ENCODE results near the gene TREML4.
A peak's percentile ranks its signal among the peaks of the same experiment; 100 is the strongest.
"Not testable (repeated sequence)": the region's sequence is repeated elsewhere in the genome, so short reads cannot be mapped to it uniquely, and the experiment has no call there.

The TREML4 gene, protein sequence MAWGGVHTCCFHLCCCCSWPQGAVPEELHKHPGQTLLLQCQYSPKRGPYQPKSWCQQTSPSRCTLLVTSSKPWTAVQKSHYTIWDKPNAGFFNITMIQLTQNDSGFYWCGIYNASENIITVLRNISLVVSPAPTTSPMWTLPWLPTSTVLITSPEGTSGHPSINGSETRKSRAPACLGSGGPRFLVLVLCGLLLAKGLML

DNA sequence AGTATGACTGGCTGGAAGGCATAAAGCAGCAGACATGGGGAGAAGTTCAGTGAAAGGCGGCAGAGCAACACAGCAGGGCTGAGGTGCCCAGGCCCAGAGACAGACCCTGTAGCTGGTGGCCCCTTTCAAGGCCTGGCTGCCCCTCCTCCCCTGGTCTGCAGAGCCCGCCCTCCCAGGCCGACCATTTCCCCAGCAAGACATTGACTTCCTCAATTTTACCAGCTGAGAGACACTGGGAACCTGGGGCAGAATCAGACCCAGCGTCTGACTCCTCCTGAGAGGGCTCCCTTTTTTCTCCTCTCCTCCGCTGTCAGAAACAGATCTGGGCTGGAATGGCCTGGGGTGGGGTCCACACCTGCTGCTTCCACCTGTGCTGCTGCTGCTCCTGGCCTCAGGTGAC, at the start of gene TREML4:
Gene TREML4 (plus strand): TSS at position 254 of the 400 bp plus-strand sequence. CDS start 79 bp downstream, at position 333.
- DNase-seq: no peak

DNA sequence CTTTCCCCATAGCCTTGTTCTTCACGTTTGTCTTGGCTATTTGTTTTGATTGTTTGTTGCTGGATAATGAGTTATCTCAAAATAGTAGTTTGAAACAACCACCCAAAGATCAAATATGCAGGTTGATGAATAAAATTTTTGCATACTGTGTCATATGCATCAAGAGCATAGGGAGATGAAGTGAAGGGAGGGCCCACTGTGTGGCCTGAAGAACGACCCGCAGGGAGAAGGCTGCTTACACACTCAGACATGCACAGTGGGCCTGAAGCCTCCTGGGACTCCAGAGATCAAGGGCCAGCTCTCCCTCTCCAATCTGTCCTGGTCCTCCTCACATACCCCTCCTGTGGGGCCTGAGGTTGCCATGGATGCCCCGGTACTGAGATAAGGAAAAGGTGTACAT, 49.0 kb upstream of the TREML4 start:
- DNase-seq: no peak

DNA sequence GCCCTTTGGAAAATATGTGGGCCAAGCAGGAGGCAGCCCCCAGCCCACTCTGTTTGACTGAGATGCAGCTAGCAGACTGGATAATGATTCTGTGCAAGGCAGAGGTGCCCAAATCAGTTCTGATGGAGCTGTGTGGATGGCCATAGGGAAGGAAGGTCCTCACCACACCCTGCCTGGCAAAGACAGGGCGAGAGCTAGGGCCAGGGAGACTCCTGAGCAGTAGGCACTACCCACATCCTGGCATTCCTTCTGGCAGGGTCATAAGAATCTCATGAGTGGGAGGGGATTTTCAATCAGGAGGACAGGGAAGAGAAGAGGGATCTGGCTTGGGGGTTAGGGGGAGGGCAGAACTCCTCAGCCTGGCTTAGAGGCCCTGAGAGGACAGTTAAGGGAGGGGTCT, 46.6 kb upstream of the TREML4 start:
- DNase-seq: peak; percentile 74

- peak; percentile 87 for DNase-seq
These were observed 45.8 kb upstream of the TREML4 start for GRCh38 chr6:41182069-41183034.

- DNase-seq: no peak
These were observed 43.4 kb upstream of the TREML4 start for GRCh38 chr6:41184761-41185160.

GRCh38 chr6:41186031-41186562, 42.1 kb upstream of the TREML4 start:
- DNase-seq: no peak

- no peak for DNase-seq
These were observed 39.9 kb upstream of the TREML4 start for GRCh38 chr6:41187924-41188886.

DNA sequence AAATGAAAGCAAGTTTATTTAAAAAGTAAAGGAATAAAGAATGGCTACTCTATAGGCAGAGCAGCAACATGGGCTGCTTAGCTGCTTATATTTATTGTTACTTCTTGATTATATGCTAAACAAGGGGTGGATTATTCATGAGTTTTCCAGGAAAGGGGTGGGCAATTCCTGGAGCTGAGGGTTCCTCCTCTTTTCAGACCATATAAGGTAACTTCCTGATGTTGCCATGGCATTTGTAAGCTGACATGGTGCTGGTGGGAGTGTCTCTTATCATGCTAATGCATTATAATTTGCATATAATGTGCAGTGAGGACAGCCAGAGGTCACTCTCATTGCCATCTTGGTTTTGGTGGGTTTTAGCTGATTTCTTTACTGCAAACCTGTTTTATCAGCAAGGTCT, 39.1 kb upstream of the TREML4 start:
- not testable (repeated sequence) for DNase-seq

DNA sequence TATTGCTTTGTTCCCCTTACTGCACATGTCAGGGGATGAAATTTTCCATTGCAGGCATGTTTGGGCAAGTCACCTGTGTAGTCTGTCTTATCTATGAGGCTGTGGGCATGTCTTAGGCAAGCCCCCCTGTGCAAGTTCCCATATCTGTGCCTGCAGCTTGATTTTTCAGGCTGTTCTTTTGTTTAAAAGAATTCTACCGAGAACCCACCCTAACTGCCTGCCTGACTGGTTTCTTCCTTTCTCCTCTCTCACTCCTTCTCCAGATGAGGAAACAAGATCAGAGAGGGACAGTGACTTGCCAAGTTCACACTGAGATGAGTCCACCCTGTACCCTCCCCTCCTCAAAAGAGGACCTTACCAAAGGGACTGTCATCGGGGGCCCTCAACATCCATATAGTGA, 38.2 kb upstream of the TREML4 start:
- no peak for DNase-seq

DNA sequence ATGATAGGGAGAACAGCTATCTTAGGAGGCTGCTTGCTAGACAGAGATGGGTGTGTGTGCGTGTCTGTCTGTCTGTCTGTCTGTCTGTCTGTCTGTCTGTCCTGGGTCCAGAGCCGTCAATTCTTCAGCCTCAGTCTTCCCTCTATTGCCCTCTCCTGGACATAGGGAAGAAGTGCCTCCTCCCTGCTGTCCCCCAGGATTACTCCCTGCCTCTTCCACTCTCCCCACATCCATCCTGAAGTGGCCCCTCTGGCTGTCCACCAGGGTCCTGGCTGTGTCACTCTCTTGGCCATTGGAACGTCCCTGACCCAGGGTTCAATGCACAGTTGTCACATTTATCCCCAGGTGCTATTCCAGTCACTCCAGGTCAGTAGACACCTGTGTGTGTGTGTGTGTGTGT, 37.4 kb upstream of the TREML4 start:
- no peak for DNase-seq

DNA sequence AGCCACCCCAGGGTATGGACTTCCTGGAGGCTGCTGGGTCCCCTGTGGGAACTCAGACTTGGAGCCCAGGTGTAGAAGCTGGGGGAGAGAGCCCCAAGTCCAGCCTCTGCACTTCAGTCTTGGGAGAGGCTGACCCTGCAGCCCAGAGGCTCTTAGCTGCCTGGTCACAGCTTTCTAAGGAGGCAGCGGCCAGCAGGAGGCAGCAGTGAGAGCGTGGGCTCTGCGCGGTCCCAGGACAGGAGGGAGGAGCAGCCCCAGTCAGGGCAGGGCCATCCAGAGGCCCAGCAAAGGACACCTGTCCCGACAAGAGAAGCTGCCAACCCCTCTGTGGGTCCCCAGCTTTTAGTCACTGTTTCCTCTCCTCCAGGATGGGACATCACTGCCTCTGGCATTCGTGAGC, 36.6 kb upstream of the TREML4 start:
- no peak for DNase-seq

GRCh38 chr6:41193171-41193734, 34.9 kb upstream of the TREML4 start:
- DNase-seq: no peak

DNA sequence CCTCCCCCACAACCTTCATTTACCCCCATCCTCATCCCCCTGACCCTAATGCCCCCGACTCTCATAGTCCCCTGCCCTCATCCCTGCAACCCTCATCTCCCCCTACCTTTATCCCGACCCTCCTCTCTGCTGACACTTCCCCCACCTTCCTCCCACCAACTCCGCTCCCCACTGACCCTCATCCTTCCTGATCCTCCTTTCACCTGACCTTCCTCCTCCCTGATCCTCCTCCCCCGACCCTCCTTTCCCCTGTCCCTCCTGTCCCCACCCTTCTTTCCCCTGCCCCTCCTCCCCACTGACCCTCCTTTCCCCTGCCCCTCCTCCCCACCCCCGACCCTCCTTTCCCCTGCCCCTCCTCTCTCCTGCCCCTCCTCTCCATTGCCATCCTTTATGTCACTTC, 34.3 kb upstream of the TREML4 start:
- no peak for DNase-seq

DNA sequence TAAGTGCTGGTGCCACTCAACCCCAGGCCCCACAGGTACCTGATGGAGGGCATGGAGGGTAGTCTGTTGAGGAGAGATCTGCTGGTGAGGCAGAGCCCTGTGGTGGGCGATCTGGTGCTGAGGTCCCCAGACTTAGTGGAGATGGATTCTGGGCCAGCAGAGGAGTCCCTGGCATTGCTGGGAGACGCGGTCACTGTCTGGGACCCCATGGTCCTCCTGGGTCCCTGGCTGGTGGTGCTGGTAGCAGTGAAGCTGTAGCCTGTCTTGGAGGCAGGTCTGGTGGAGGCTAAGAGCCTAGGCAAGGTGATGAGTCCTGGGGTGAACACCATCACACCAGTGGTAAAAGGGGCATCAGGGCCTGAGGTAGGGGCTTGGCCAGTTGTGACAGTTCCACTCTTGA, 33.8 kb upstream of the TREML4 start:
- no peak for DNase-seq

DNA sequence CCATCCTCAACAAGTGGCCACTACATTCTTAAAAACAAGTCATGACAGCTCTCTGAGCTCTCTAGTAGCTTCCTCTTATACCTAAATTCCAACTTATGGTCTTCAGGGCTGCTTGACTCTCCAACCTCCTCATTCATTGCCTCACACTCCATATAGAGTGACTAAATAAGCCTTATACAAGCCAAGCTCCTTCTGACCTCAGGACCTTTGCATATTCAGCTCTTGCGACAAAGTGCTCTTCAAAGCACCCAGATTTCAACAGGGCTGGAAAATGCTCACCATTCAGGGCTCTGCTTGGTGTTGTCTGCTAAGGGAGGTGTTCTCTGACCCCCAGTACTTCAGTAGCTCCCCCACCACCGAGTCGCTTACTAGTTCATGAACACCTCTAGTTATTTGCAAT, 30.9 kb upstream of the TREML4 start:
- DNase-seq: no peak

DNA sequence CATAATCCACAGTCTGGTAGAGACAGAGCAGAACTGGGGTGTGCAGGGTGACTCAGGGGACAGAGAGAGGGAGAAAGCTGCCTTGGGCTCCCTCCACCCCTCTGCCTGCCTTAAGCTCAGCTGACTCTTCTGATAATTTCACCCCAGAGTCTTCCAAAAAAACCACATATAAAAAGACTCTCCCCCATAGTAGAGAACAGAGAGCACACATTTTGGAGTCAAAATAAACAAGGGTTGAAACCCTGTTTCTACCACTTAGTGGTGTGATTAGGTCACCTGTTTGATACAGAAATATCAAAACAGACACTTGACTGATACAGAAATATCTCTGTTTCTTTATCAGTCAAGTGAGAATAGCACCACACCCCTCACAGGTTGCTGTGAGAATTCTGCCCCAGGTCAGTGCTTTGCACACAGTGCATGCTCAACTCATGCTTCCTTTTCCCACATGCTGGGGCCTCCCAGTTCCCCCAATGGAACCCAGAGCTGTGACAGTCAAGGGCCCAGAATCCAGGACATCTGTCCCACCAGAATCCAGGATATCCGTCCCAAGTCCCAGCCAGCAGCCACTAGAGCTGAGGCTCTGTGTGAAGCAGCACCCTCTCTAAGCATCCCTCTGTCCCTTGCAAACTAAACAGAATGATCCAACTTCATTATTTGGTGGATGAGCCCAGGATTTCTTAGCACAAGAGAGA, 28.4 kb upstream of the TREML4 start:
- no peak for DNase-seq

DNA sequence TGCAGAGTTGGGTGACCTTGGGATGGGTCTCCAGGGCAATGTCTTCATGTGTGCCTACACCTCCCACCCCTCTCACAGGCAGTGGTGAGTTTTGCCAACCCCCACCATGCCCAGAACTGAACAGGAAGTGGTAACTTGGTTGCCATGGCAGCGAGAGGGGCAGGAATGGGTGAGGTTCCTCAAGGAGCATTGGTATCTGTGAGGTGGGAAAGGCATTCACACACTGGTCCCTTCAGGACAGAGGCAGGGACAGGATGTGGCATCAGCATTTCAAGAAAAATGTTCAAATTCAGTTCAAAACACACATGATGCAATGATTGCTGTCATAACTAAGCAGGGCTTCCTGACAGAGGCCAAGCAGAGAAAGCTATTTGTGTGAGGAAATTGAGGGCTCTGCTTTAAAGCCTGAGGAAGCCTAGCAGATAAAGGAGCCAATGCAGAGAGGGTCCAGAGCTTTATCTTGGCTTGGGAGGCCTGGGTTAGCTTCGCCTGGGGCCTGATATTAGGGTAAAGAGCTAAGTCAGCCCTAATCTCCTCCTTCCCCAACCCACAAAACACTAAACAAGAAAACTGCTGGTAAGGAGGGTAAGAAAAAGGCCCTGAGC, 27.8 kb upstream of the TREML4 start:
- no peak for DNase-seq

DNA sequence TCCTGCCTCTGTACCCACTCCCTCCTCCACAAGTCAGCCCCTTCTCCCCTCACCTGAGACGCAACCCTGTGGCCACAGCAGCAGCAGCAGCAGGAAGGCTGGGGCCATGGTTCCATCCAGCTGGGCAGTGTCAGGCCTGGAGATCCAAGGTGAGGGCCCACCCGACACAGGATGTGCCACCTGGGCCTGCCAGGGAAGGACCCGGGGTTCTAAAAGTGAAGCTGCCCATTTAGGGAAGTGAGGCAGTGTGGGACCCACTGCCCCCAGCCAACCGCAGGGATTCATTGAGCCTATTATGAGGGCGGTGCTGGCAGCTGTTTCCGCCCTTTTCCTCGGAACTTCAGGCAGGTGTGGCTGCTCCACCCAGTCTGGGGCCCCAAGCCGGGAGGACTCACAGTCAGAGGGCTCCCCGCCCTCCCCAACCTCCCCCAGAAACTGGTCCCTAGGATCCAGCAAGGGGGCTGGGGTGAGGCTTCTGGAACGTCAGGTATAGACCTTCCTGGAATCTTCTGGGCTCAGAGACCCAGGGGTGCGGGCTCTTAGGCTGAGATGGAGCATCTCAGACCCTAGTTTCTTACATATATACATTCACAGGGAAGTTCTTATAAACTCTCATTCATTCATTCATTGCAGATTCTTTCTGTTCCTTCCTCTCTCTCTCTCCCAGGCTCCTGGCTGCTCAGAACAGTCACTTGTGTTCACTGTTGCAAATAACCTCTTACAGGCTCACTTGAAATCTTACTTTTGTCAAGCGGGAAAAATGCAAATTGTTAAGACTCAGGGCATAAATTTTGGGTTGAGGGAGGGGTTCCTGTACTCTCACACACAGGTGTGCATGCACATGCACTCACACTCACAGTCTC, 27.0 kb upstream of the TREML4 start, which contains the start of gene TREML2:
Gene TREML2 (minus strand): TSS at position 249 of the 863 bp plus-strand sequence. CDS start 141 bp downstream, at position 108.
- DNase-seq: no peak

DNA sequence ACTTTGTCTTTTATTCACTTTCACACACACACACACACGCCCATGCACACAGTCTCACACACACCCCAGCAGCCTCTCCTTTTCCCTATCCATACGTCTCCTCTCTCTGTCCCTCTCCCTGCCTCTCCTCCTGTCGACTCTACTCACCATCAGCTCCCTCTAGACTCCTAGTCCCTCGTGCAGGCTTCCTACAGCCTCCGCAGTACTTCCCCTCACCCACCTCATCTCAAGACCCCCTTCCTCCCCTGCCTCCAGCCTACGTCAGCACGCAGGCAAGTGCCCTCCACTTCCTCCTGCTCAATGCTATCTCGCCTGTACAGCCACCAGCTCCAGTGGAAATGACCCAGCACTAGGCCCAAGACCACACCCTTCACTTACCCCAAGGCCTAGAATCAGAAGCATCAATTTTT, 26.4 kb upstream of the TREML4 start:
- no peak for DNase-seq

GRCh38 chr6:41204156-41204555, 24.0 kb upstream of the TREML4 start:
- DNase-seq: no peak

All from kidney glomerular epithelial cell (primary cell).